H1 (cell line): ENCODE results near the gene PSMG2. TPM values are rescaled to one million over a fixed set of nuclear protein-coding genes. Genes with fewer than 3 reads are reported as not detected.

ENCODE experiments used
- CTCF ChIA-PET: fragments of 300-600 bp; sonication (Branson Sonifier 250); formaldehyde crosslinking; loops from one replicate; lab custom pipeline; 2021; ENCODE audit not compliant: partially characterized antibody; lab: Charles Lee
- POLR2A ChIA-PET: fragments of 300-600 bp; sonication (Branson Sonifier 250); formaldehyde crosslinking; loops from one replicate; lab custom pipeline; 2021; ENCODE audit warnings: inconsistent platforms; ENCODE audit not compliant: partially characterized antibody; lab: Charles Lee
- DNase-seq, 2 experiments: peaks; one replicate each; pipeline versions ENCODE4 v3.0.0 to v3.0.0-alpha.2; 2010 to 2022; ENCODE audit warnings: low spot score in 2 of 2, low read depth in 1 of 2, mixed read lengths in 1 of 2
- FAIRE-seq: peaks from 2 replicates; lab custom pipeline; 2011; peaks lifted over from hg19 to GRCh38; lab: Jason Lieb, UNC
- H2AFZ ChIP-seq: 2 replicates; pipeline ENCODE4 v1.8.1; 2012; ENCODE audit warnings: low read length, inconsistent platforms
- H2AK5ac ChIP-seq: 2 replicates; pipeline ENCODE4 v1.6.1; 2013; ENCODE audit warnings: low read depth, low read length
- H2BK120ac ChIP-seq: replicated peaks from 2 replicates; pipeline ENCODE3; 2013; ENCODE audit warnings: low read depth, low read length, inconsistent platforms
- H2BK12ac ChIP-seq: 2 replicates; pipeline ENCODE4 v1.6.1; 2013; ENCODE audit warnings: low read depth, low read length
- H2BK15ac ChIP-seq: 2 replicates; pipeline ENCODE4 v1.6.1; 2013; ENCODE audit warnings: low read length
- H2BK20ac ChIP-seq: 2 replicates; pipeline ENCODE4 v1.6.1; 2013; ENCODE audit warnings: low read length
- H2BK5ac ChIP-seq: 2 replicates; pipeline ENCODE4 v1.6.1; 2013; ENCODE audit warnings: low read depth, low read length
- H3K14ac ChIP-seq: 2 replicates; pipeline ENCODE4 v1.6.1; 2013; ENCODE audit warnings: inconsistent platforms; ENCODE audit not compliant: insufficient read length
- H3K18ac ChIP-seq: 2 replicates; pipeline ENCODE4 v1.6.1; 2013; ENCODE audit warnings: low read length; ENCODE audit errors: extremely low read depth
- H3K23ac ChIP-seq: 2 replicates; pipeline ENCODE4 v1.6.1; 2013; ENCODE audit warnings: inconsistent platforms; ENCODE audit not compliant: insufficient read length
- H3K23me2 ChIP-seq: 2 replicates; pipeline ENCODE4 v1.6.1; 2013; ENCODE audit warnings: low read depth, low read length
- H3K27ac ChIP-seq: 2 replicates; pipeline ENCODE4 v1.6.1; 2011; ENCODE audit warnings: low read depth, low read length, inconsistent platforms
- H3K27me3 ChIP-seq, 4 experiments: replicated peaks in 1 of 4; 1 replicate in 1 of 4; 2 replicates in 3 of 4; pipeline versions ENCODE4 v1.6.1 to v1.8.1; 2011 to 2013; ENCODE audit warnings: low read length in 3 of 4, mild to moderate bottlenecking in 3 of 4, inconsistent platforms in 2 of 4, mixed read lengths in 2 of 4, moderate library complexity in 1 of 4; ENCODE audit not compliant: control insufficient read depth in 3 of 4, insufficient read depth in 3 of 4; ENCODE audit errors: extremely low read depth in 1 of 4
- H3K36me3 ChIP-seq, 4 experiments: 2 replicates each; pipeline versions ENCODE4 v1.6.1 to v1.8.1; 2011 to 2013; ENCODE audit warnings: mild to moderate bottlenecking in 4 of 4, low read length in 3 of 4, moderate library complexity in 2 of 4, control low read depth in 1 of 4, inconsistent platforms in 1 of 4; ENCODE audit not compliant: insufficient read depth in 4 of 4, control insufficient read depth in 2 of 4
- H3K4ac ChIP-seq: replicated peaks from 2 replicates; pipeline ENCODE3; 2013; ENCODE audit warnings: low read length, low read depth, mixed read lengths, inconsistent platforms; ENCODE audit not compliant: insufficient read length
- H3K4me1 ChIP-seq, 4 experiments: replicated peaks in 1 of 4; 1 replicate in 1 of 4; 2 replicates in 3 of 4; pipeline versions ENCODE4 v1.6.1 to v1.8.1; 2011 to 2013; ENCODE audit warnings: low read length in 3 of 4, inconsistent platforms in 2 of 4, mixed read lengths in 1 of 4; ENCODE audit not compliant: insufficient read depth in 4 of 4, control insufficient read depth in 3 of 4
- H3K4me2 ChIP-seq, 2 experiments: 2 replicates each; pipeline versions ENCODE4 v1.6.1 to v1.8.1; 2011 to 2013; ENCODE audit warnings: low read depth in 2 of 2, low read length in 2 of 2, control low read depth in 1 of 2, inconsistent platforms in 1 of 2, mild to moderate bottlenecking in 1 of 2; ENCODE audit not compliant: insufficient read depth in 1 of 2
- H3K4me3 ChIP-seq, 4 experiments: fragments of 200-600, 300-600 bp in 1 of 4; sonication (generic), shearing (Covaris generic), sonication (Bioruptor Twin) in 1 of 4; 2 replicates each; pipeline versions ENCODE4 v1.5.1 to v1.8.1; 2011 to 2016; ENCODE audit warnings: low read length in 4 of 4, low read depth in 3 of 4, control low read depth in 2 of 4, inconsistent platforms in 2 of 4, mild to moderate bottlenecking in 2 of 4, mixed read lengths in 1 of 4, moderate library complexity in 1 of 4; ENCODE audit not compliant: insufficient read depth in 2 of 4; ENCODE audit errors: extremely low read depth in 1 of 4
- H3K56ac ChIP-seq: replicated peaks from 2 replicates; pipeline ENCODE3; 2013; ENCODE audit warnings: low read depth, mild to moderate bottlenecking, mixed read lengths, low read length, inconsistent platforms; ENCODE audit not compliant: insufficient read length
- H3K79me1 ChIP-seq: 2 replicates; pipeline ENCODE4 v1.6.1; 2013; ENCODE audit warnings: low read depth, low read length, control low read depth
- H3K79me2 ChIP-seq, 2 experiments: 2 replicates each; pipeline versions ENCODE4 v1.6.1 to v1.8.1; 2012 to 2013; ENCODE audit warnings: low read length in 2 of 2, mild to moderate bottlenecking in 2 of 2, inconsistent platforms in 1 of 2; ENCODE audit not compliant: insufficient read depth in 2 of 2, control insufficient read depth in 1 of 2
- H3K9ac ChIP-seq, 4 experiments: replicated peaks in 1 of 4; 1 replicate in 1 of 4; 2 replicates in 3 of 4; pipeline versions ENCODE4 v1.6.1 to v1.8.1; 2011 to 2013; ENCODE audit warnings: low read depth in 3 of 4, low read length in 3 of 4, control low read depth in 2 of 4, mild to moderate bottlenecking in 2 of 4, moderate library complexity in 2 of 4, inconsistent platforms in 1 of 4; ENCODE audit errors: extremely low read depth in 1 of 4
- H3K9me3 ChIP-seq, 2 experiments: 2 replicates each; pipeline versions ENCODE4 v1.6.1 to v1.8.1; 2012 to 2013; ENCODE audit warnings: mild to moderate bottlenecking in 2 of 2, moderate library complexity in 2 of 2, control low read depth in 1 of 2, inconsistent platforms in 1 of 2, low read depth in 1 of 2, low read length in 1 of 2, mixed read lengths in 1 of 2; ENCODE audit not compliant: insufficient read depth in 2 of 2
- H4K20me1 ChIP-seq, 2 experiments: replicated peaks in 1 of 2; 2 replicates each; pipeline versions ENCODE3 to v1.8.1; 2011 to 2013; ENCODE audit warnings: inconsistent platforms in 2 of 2, low read length in 2 of 2, mild to moderate bottlenecking in 1 of 2; ENCODE audit not compliant: insufficient read depth in 2 of 2, control insufficient read depth in 1 of 2
- H4K5ac ChIP-seq: 2 replicates; pipeline ENCODE4 v1.6.1; 2013; ENCODE audit warnings: low read length, low read depth, mixed read lengths, inconsistent platforms; ENCODE audit not compliant: insufficient read length
- H4K8ac ChIP-seq: 2 replicates; pipeline ENCODE4 v1.8.0; 2013; ENCODE audit warnings: mild to moderate bottlenecking, moderate library complexity, low read length, inconsistent platforms; ENCODE audit not compliant: insufficient read depth; ENCODE audit errors: extremely low read depth
- H4K91ac ChIP-seq: replicated peaks from 2 replicates; pipeline ENCODE3; 2013; ENCODE audit warnings: low read length, mixed read lengths, inconsistent platforms; ENCODE audit not compliant: insufficient read length
- ASH2L ChIP-seq: fragments of 200-600, 300-600 bp; sonication (generic); IDR thresholded peaks from one replicate; pipeline ENCODE4 v1.7.1; 2017; ENCODE audit warnings: low read length
- EGR1 ChIP-seq: IDR thresholded peaks from 2 replicates; pipeline ENCODE4 v1.6.1; 2011; ENCODE audit warnings: low read depth, low read length, borderline replicate concordance
- HDAC6 ChIP-seq: IDR thresholded peaks from one replicate; pipeline ENCODE4 v1.7.1; 2012; ENCODE audit warnings: low read depth, mild to moderate bottlenecking, inconsistent platforms, low read length, moderate library complexity
- POLR2AphosphoS5 ChIP-seq: IDR thresholded peaks from 2 replicates; pipeline ENCODE4 v1.6.1; 2011; ENCODE audit warnings: low read depth, low read length
- POU5F1 ChIP-seq: IDR thresholded peaks from 2 replicates; pipeline ENCODE4 v1.6.1; 2011; ENCODE audit warnings: low read depth, mild to moderate bottlenecking, low read length, moderate library complexity
- RAD21 ChIP-seq, 2 experiments: IDR thresholded peaks in 1 of 2; conservative IDR thresholded peaks in 1 of 2; 2 replicates each; pipeline ENCODE4 v1.6.1; 2011; ENCODE audit warnings: low read depth in 2 of 2, low read length in 2 of 2, improper control_type of control experiment in 1 of 2, inconsistent platforms in 1 of 2, mild to moderate bottlenecking in 1 of 2, moderate library complexity in 1 of 2
- SRF ChIP-seq: IDR thresholded peaks from 2 replicates; pipeline ENCODE4 v1.6.1; 2011; ENCODE audit warnings: mild to moderate bottlenecking, low read depth, low read length, moderate library complexity
- SUZ12 ChIP-seq: fragments of 200-600 bp; sonication (generic); IDR thresholded peaks from 2 replicates; pipeline ENCODE4 v1.6.1; 2012; ENCODE audit warnings: mild to moderate bottlenecking, inconsistent platforms, low read length, moderate library complexity, mixed read lengths
- TAF1 ChIP-seq: IDR thresholded peaks from 2 replicates; pipeline ENCODE4 v1.6.1; 2011; ENCODE audit warnings: mild to moderate bottlenecking, low read depth, low read length
- TAF7 ChIP-seq: optimal IDR thresholded peaks from 2 replicates; pipeline ENCODE3; 2011; ENCODE audit warnings: low read depth, mild to moderate bottlenecking, inconsistent platforms, low read length, moderate library complexity, borderline replicate concordance
- TEAD4 ChIP-seq: IDR thresholded peaks from 2 replicates; pipeline ENCODE4 v1.6.1; 2012; ENCODE audit warnings: low read depth, low read length, inconsistent platforms, mixed read lengths
- YY1 ChIP-seq: IDR thresholded peaks from 2 replicates; pipeline ENCODE4 v1.6.1; 2011; ENCODE audit warnings: low read depth, mild to moderate bottlenecking, low read length
- WGBS, 2 experiments: shearing (Covaris generic) in 1 of 2; methylation state at CpG; one replicate each; pipeline versions ENCODE4 v1.1.6 to v1.1.7; 2013 to 2015; ENCODE audit warnings: low lambda C conversion rate in 2 of 2, mixed read lengths in 2 of 2, inconsistent platforms in 1 of 2, low coverage in 1 of 2, missing lambda C conversion rate in 1 of 2; ENCODE audit not compliant: insufficient replicate concordance in 2 of 2, insufficient coverage in 1 of 2, insufficient read length in 1 of 2; ENCODE audit errors: extremely low coverage in 1 of 2, missing lambda C conversion rate in 1 of 2; 5-methylcytosine and 5-hydroxymethylcytosine counted together
- polyA plus RNA-seq, 7 experiments: library from polyadenylated mRNA; depleted of rRNA in 3 of 7; stranded (reverse) in 5 of 7; unstranded in 2 of 7; fragments of >200 nt in 5 of 7; fragments of 200-250 nt in 2 of 7; gene quantifications; 1 replicate in 5 of 7; 2 replicates in 1 of 7; 4 replicates in 1 of 7; pipeline versions ENCODE4 v1.2.1 to v1.2.3, GENCODE V29; 2011 to 2013; ENCODE audit warnings: missing spikeins in 2 of 7, mixed read lengths in 2 of 7
- total RNA-seq: library from RNA; stranded (reverse); fragmentation: NEBNext Ultra II Directional; extraction: Animal tissue kit (Norgen Biotek cat#: 25700); gene quantifications from 2 replicates; pipeline ENCODE4 v1.2.1, GENCODE V29; 2021
- TF ChIP-seq, protein P1 (sequence below): IDR thresholded peaks from 2 replicates; pipeline ENCODE4 v1.6.1; 2012; ENCODE audit warnings: low read length, inconsistent platforms

The PSMG2 gene
- total and polyA plus RNA-seq, 2 of the 8 experiments (the other 6 are each of a cell fraction or from before 2014, with no cell fraction given): 52.9 to 79.3 TPM

- H2AFZ ChIP-seq: no peak overlapping the region
- no peak overlapping the region for H3K23ac ChIP-seq
- H3K23me2 ChIP-seq: peaks cover 8% of the 10 kb centered on the region; the same call in 1 of the 2 replicates
- no peak overlapping the region for H2BK12ac ChIP-seq
- H2BK120ac ChIP-seq: no peak overlapping the region
- H3K9me3 ChIP-seq: no peaks in the 10 kb centered on the region
- no peak overlapping the region for H3K4ac ChIP-seq
- WGBS, 2 experiments: 92% methylated on average over 3 of the region's 3 CpGs; no CpG with 5 or more reads in 1 of the 2 experiments
- no peaks in the 10 kb centered on the region for H3K27me3 ChIP-seq
- no peak overlapping the region for H4K5ac ChIP-seq
- H3K79me1 ChIP-seq: peaks cover 4% of the 10 kb centered on the region; the same call in 1 of the 2 replicates
- FAIRE-seq (no peak), DNase-seq (no peak)
- H3K79me2 ChIP-seq: peaks cover 26 to 49% of the 10 kb centered on the region in 2 experiments
- H3K14ac ChIP-seq: no peak overlapping the region
- no peak overlapping the region for H3K27ac ChIP-seq
- H3K4me3 ChIP-seq: peak overlapping the region; percentile 95 to 97 (median 95); a peak in 7 of 8 replicates
- ChIA-PET POLR2A (interaction anchor here (1.0 to 3.9 kb wide), 6 partner anchors 9 to 272 kb away, joined by 3 to 25 read pairs (median 10); no protein-coding TSS in a partner anchor), CTCF (interaction anchor here (1.0 to 1.6 kb wide), 4 partner anchors 9 to 192 kb away, joined by 3 read pairs; no protein-coding TSS in a partner anchor)
- H4K20me1 ChIP-seq: no peaks in the 10 kb centered on the region
- H3K4me1 ChIP-seq: peaks cover 0 to 10% (median 2%) of the 10 kb centered on the region in 4 experiments; a peak in 3 of 7 replicates
- no peak overlapping the region for H2BK5ac ChIP-seq
- no peak overlapping the region for H2BK15ac ChIP-seq
- no peak overlapping the region for H4K91ac ChIP-seq
- H3K36me3 ChIP-seq: peaks cover 0 to 26% (median 8%) of the 10 kb centered on the region in 4 experiments; a peak in 4 of 8 replicates
- peak overlapping the region; percentile 67 to 95 for H3K4me2 ChIP-seq
- H3K18ac ChIP-seq: no peak overlapping the region
- H2AK5ac ChIP-seq: no peak overlapping the region
- no peak overlapping the region for H3K9ac ChIP-seq
- H3K56ac ChIP-seq: no peak overlapping the region
- no peak overlapping the region for H4K8ac ChIP-seq
- H2BK20ac ChIP-seq: no peak overlapping the region
- TF ChIP-seq TEAD4: no peak
- no peak for TF ChIP-seq SRF
- no peak for TF ChIP-seq RAD21 (IDR thresholded peaks at IDR 0.05 in 1 of 2, conservative IDR thresholded peaks at IDR 0.05 in 1 of 2; ENCODE audit: low read depth in 2 of 2, low read length in 2 of 2)
- no peak for TF ChIP-seq TAF7
- no peak for TF ChIP-seq SUZ12
- TF ChIP-seq YY1: no peak
- TF ChIP-seq ASH2L: no peak
- TF ChIP-seq HDAC6: no peak
- TF ChIP-seq, protein P1, sequence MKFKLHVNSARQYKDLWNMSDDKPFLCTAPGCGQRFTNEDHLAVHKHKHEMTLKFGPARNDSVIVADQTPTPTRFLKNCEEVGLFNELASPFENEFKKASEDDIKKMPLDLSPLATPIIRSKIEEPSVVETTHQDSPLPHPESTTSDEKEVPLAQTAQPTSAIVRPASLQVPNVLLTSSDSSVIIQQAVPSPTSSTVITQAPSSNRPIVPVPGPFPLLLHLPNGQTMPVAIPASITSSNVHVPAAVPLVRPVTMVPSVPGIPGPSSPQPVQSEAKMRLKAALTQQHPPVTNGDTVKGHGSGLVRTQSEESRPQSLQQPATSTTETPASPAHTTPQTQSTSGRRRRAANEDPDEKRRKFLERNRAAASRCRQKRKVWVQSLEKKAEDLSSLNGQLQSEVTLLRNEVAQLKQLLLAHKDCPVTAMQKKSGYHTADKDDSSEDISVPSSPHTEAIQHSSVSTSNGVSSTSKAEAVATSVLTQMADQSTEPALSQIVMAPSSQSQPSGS: no peak
- no peak for TF ChIP-seq POLR2AphosphoS5
- no peak for TF ChIP-seq POU5F1
- no peak for TF ChIP-seq EGR1
- no peak for TF ChIP-seq TAF1
Measured at GRCh38 chr18:12701161-12701560, 1.7 kb upstream of the PSMG2 start.
